HG02885 (cell line): ENCODE data around the gene PTPRN2.

Experiments used
- ATAC-seq: cut with Tn5 transposase; IDR thresholded peaks from one replicate; pipeline ENCODE4 v1.9.1; 2021; ENCODE audit warnings: mild to moderate bottlenecking; ENCODE audit not compliant: unreplicated experiment, poor library complexity

Gene PTPRN2

GRCh38 chr7:158266817-158267741 is 320.5 kb downstream of the PTPRN2 start:
- no peak for ATAC-seq

- no peak for ATAC-seq
Observed at GRCh38 chr7:158266426-158266816, 321.2 kb downstream of the PTPRN2 start.

GRCh38 chr7:158265743-158266080 is 321.9 kb downstream of the PTPRN2 start:
- ATAC-seq = no peak

GRCh38 chr7:158264881-158265742 is 322.5 kb downstream of the PTPRN2 start:
- no peak for ATAC-seq

- no peak for ATAC-seq
Observed at GRCh38 chr7:158263964-158264748, 323.5 kb downstream of the PTPRN2 start.

GRCh38 chr7:158263110-158263963 is 324.3 kb downstream of the PTPRN2 start:
- no peak for ATAC-seq

GRCh38 chr7:158262284-158263109 is 325.1 kb downstream of the PTPRN2 start:
- ATAC-seq = no peak

GRCh38 chr7:158261362-158262235 is 326.0 kb downstream of the PTPRN2 start:
- no peak for ATAC-seq

- ATAC-seq = no peak
Observed at GRCh38 chr7:158260567-158261361, 326.9 kb downstream of the PTPRN2 start.

GRCh38 chr7:158259671-158260418 is 327.8 kb downstream of the PTPRN2 start:
- no peak for ATAC-seq

GRCh38 chr7:158259141-158259540 is 328.5 kb downstream of the PTPRN2 start:
- no peak for ATAC-seq

GRCh38 chr7:158258411-158259130 is 329.1 kb downstream of the PTPRN2 start:
- ATAC-seq = no peak

GRCh38 chr7:158257516-158258410 is 329.9 kb downstream of the PTPRN2 start:
- no peak for ATAC-seq

- ATAC-seq = no peak
Observed at GRCh38 chr7:158257001-158257400, 330.6 kb downstream of the PTPRN2 start.
